T47D (cell line): ENCODE results near the gene MYADM.
"Not testable (repeated sequence)": the region's sequence is repeated elsewhere in the genome, so short reads cannot be mapped to it uniquely, and the experiment has no call there.

Experiments used
- DNase-seq, 2 experiments: peaks; one replicate each; pipeline versions ENCODE4 v3.0.0 to v3.0.0-alpha.2; 2011 to 2012; ENCODE audit warnings: low read depth in 1 of 2, low spot score in 1 of 2
- JUND ChIP-seq: IDR thresholded peaks from 2 replicates; pipeline ENCODE4 v1.6.1; 2012; ENCODE audit warnings: low read depth
- in situ Hi-C: cut with HindIII; loops from 2 replicates; pipeline ENCODE4 v1.10.0; 2016; ENCODE audit warnings: low sequenced_read_pairs, low pct_unique_long_range_greater_than_20kb

Gene MYADM, protein sequence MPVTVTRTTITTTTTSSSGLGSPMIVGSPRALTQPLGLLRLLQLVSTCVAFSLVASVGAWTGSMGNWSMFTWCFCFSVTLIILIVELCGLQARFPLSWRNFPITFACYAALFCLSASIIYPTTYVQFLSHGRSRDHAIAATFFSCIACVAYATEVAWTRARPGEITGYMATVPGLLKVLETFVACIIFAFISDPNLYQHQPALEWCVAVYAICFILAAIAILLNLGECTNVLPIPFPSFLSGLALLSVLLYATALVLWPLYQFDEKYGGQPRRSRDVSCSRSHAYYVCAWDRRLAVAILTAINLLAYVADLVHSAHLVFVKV

DNA sequence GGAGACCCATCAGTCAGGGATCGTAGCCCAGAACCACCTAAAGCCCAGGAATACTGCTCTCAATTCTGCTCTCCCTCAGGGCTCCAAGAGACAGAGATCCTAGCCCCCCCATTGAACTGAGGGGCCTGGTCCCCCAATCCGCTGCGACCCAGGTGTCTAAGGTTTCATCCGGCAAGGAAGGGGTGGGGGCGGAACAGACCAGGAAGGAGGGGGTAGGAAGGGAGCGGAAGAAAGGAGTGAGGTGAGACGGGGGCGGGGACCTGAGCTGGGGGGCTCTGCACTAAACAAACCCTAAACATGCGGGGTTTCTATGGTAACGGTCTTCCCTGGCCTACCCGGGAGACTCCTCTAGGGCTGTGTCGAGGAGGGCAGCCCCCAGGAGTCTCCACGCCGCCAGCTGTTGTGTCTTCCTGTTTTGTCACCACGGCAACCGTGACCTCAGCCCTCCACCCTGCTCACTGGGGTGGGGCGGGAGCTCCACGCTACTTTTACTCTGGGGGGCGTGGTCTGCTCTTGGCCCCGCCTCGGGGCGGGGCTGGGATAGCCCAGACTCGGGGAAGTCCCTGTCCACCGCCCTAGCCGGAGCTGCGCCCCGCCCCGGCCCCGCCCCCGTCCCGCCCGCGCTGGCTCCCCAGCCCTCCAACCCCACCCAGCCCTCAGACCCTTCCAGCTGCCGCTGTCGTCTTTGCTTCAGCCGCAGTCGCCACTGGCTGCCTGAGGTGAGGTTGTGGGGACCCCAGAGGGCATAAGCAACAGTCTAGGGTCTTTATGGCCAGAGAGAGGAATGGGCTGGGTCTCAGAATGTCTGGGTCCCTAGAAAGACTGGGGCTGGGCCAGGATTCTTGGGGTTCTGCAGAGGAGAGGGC lies at the start of gene MYADM:
TSS of gene MYADM (plus strand) at position 659 of the 866 bp plus-strand sequence. CDS start 5,647 bp downstream, outside the sequence.
- TF ChIP-seq JUND = no peak
- in situ Hi-C loops = no loop called here
- peak; percentile 90 to 96 for DNase-seq

DNA sequence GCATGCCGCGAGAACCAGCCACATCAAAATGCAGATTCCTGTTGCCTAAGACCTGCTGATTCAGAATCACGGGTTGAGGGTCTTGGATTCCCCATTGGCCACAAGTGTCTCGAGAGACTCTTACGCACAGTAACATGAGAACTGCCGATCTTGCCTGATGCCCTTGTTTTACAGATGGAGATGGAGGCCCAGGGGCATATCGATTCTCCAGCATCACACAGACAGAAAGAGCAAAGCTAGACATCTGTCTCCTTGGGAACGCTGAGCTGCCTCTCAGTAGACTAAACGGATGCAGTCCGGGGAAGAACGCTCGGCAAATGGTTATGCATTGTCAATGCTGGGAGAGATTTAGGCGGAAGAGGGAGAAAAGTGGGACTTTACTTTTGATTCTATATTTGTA lies 48.9 kb upstream of the MYADM start:
- DNase-seq = no peak
- TF ChIP-seq JUND = no peak
- in situ Hi-C loops = no loop called here

DNA sequence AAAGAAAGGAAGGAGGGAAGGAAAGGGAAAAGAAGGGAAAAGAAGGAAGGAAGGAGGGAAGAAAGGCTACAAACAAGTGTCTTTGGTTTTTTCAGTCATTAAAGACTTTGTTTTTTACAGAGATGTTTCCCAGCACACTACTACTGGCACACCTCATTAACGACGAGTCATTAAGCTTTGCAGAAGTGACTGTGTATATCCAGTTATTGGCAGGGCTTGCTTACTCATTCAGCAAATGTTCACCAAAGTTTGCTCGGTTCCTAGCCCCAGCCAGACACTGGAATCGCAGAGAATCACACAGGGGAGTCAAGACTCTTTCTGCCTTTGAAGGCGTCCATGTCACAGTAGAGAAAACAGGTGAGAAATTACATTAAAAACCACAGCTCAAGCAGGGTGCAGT lies 47.8 kb upstream of the MYADM start:
- TF ChIP-seq JUND = no peak
- in situ Hi-C loops = no loop called here
- DNase-seq = no peak

DNA sequence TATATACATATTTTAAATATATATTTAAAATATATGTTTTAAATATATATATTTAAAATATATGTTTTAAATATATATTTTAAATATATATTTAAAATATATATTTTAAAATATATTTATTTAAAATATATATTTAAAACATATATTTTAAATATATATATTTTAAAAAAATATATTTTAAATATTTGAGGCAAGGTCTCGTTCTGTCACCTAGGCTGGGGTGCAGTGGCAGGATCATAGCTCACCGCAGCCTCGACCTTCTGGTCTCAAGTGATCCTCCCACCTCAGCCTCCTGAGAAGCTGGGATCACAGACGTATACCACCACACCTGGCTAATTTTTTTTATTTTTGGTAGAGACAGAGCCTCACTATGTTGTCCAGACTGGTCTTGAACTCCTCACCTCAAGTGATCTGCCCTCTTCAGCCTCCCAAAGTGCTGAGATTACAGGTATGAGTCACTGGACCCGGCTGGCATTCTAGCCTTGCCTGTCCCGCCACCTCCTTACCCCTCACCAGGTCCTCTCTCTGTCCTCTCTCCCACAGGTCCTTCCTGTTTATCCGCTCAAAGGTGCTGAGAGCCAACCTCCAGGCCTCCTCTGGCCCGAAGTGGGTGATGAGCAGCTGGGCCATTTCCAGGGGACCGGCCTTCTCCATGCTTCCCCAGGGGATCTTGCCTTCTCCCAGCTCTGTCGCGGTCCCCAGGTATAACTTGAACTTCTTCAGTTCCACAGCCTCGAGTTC lies 44.1 kb upstream of the MYADM start:
- peak in 1 of 2 experiments; percentile 9 for DNase-seq
- in situ Hi-C loops = no loop called here
- no peak for TF ChIP-seq JUND

DNA sequence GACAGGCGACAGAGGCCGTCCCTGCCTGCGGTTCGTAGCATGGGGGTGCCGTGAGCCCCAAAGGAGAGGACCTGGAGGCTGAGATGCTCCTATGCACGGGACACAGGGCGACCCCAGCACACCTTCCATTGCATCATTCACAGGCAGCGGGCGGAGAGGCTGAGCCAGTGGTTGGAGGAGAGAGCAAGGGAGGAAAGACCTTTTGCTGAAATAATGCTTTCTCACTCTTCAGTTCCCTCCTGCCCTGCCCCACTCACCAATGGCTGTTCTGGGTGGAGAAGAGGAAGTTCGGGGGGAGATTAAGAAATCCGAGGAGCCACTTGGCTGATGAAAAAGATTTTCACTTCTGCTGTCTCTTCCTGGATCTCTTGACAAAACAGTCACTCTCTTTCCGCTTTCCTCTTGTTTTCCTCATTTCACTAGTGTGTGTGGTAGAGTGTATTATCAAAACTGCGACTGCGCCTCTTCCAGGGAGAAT lies 43.5 kb upstream of the MYADM start, which contains the start of gene NLRP12:
TSS of gene NLRP12 (minus strand) at position 181 of the 478 bp plus-strand sequence. CDS start at position 41, 140 bp downstream.
- in situ Hi-C loops = no loop called here
- no peak for DNase-seq
- TF ChIP-seq JUND = no peak

DNA sequence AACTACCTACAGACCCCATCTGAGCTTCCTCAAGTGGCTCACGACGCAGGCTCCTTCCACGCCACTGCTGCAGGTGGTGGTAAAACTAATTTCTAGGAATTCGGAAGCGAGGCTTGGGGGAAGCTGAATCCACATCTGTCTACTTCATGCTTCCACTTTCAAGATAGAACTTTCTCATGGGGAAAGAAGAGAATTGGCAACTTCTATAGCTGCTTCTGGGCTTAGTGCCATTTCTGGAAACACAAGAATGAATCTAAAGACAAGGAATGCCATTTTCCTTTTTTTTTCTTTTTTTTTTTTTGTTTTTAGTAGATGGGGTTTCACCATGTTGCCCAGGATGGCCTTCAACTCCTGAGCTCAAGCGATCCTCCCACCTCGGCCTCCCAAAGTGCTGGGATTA lies 40.8 kb upstream of the MYADM start:
- no peak for DNase-seq

DNA sequence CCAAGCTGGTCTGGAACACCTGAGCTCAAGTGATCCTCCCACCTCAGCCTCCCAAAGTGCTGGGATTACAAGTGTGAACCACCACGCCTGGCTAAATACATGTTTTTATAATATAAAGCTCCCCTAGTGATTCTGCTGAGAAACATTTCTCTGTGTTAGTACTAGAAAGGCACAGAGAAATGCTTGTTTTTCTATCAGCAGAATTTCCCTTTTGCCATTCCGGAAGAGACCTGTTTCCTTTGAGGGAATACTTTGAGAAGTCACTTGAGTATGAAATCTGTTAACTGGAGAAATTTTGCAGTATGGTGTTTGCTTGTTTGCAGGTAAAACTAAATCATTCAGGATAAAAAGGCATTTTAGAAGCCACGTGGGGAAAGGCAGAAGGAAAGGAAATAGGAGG lies 39.2 kb upstream of the MYADM start:
- in situ Hi-C loops = no loop called here
- no peak for TF ChIP-seq JUND
- no peak for DNase-seq

More for the DNA sequence above, 40.8 kb upstream of the MYADM start:
- no peak for TF ChIP-seq JUND
- in situ Hi-C loops = no loop called here

DNA sequence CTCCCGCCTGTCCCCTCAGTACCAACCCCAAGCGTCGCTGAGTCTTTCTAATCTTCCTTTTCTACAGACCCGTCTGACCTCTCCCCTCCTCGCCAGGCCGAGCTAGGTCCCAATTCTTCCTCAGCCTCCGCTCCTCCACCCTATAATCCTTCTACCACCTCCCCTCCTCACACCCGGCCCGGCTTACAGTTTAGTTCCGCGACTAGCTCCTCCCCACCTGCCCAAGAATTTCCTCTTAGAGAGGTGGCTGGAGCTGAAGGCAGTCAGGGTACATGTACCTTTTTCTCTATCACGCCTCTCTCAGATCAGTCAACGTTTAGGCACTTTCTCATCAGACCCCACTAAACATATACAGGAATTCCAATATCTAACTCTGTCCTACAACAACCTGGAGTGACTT lies 34.8 kb upstream of the MYADM start:
- not testable (repeated sequence) for DNase-seq

DNA sequence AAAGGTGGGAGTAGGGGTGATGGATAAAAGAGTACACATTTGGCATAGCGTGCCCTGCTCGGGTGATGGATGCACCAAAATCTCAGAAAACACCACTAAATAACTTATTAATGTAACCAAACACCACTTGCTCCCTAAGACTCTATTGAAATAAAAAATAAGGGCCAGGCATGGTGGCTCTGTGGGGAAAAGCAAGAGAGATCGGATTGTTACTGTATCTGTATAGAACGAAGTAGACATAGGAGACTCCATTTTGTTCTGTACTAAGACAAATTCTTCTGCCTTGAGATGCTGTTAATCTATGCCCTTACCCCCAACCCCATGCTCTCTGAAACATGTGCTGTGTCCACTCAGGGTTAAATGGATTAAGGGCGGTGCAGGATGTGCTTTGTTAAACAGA lies 29.2 kb upstream of the MYADM start:
- in situ Hi-C loops, DNase-seq: not testable (repeated sequence)

More for the DNA sequence above, 34.8 kb upstream of the MYADM start:
- in situ Hi-C loops = not testable (repeated sequence)

DNA sequence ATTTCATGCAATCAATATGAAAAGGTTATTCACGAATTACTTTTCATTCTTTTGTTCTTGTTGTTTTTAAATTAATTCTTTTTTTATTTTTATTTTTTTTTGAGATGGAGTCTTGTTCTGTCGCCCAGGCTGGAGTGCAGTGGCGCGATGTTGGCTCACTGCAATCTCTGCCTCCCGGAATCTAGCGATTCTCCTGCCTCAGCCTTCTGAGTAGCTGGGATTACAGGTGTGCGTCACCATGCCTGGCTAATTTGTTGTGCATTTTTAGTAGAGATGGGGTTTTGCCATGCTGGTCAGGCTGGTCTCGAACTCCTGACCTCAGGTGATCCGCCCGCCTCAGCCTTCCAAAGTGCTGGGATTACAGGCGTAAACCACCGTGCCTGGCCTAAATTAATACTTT lies 27.4 kb upstream of the MYADM start:
- in situ Hi-C loops, DNase-seq: not testable (repeated sequence)

DNA sequence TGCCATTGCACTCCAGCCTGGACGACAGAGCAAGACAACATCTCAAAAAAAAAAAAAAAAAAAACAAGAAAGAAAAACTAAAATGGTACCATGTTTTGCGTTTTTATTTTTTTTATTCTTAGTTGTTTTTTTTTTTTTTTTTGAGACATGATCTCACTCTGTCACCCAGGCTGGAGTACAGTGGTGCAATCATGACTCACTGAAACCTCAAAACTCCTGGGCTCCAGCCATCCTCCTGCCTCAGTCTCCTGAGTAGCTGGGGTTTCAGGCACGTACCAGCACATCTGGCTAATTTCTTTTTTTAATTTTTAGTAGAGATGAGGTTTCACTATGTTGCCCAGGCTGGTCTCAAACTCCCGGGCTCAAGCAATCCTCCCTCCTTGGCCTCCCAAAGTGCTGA lies 26.8 kb upstream of the MYADM start:
- DNase-seq, in situ Hi-C loops: not testable (repeated sequence)

DNA sequence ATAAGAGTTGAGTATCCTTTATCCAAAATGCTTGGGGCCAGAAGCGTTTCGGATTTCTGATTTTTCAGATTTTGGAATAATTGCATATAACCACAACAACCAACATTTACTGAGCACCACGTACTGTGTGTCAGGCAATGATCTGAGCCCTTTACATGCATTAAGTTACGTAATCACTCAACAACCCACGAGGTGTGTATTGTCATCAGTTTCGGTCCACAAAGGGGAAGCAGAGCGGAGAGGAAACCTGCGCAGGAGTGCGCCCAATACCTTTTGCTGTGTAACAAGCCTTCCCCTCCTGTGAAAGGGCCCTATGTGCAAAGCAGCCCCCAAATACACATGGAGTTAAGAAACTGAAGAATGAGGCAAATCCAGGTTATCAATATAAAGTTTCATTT lies 22.8 kb upstream of the MYADM start:
- in situ Hi-C loops = no loop called here
- DNase-seq = no peak
- no peak for TF ChIP-seq JUND

DNA sequence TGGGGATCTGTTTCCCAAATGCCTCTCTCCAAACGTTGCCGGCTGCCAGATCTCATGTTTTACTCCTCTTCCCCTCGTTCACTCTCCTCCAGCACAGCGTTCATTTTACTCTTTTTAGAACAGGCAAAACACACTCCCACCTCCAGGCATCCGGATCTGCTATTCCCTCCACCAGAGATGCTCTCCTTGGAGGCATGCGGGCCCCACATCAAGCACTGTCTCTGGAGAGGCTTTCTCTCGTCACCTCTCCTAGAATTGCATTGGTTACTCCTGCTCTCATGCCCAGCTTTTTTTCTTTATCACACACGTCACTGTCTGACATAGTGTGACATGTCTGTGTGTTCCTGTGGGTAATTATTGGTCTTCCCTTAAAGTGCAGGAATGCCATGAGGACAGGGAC lies 20.1 kb upstream of the MYADM start:
- no peak for DNase-seq
- in situ Hi-C loops = no loop called here
- TF ChIP-seq JUND = no peak
